Gastrocnemius medialis (tissue), 4 donors: Measurements from ENCODE around the gene SLC35F6.

Experiments
- POLR2A ChIP-seq, 2 donors: fragments of 450-650 bp; IDR thresholded peaks; one replicate each; pipeline ENCODE4 v1.6.1; 2017; ENCODE audit warnings: antibody characterized with exemption in 2 of 2, mild to moderate bottlenecking in 2 of 2, moderate library complexity in 2 of 2
- TF ChIP-seq, protein P1 (sequence below), 5 experiments: fragments of 450-650 bp in 3 of 5; fragments of 200-600 bp in 2 of 5; sonication (generic) in 2 of 5; IDR thresholded peaks in 4 of 5; conservative IDR thresholded peaks in 1 of 5; 1 replicate in 4 of 5; 2 replicates in 1 of 5; pipeline ENCODE4 v1.5.1; 2016 to 2019; ENCODE audit warnings: antibody characterized with exemption in 5 of 5, mild to moderate bottlenecking in 3 of 5, moderate library complexity in 3 of 5

GRCh38 chr2:26764906-26765305 is 822 bp downstream of the SLC35F6 start:
- TF ChIP-seq, protein P1, sequence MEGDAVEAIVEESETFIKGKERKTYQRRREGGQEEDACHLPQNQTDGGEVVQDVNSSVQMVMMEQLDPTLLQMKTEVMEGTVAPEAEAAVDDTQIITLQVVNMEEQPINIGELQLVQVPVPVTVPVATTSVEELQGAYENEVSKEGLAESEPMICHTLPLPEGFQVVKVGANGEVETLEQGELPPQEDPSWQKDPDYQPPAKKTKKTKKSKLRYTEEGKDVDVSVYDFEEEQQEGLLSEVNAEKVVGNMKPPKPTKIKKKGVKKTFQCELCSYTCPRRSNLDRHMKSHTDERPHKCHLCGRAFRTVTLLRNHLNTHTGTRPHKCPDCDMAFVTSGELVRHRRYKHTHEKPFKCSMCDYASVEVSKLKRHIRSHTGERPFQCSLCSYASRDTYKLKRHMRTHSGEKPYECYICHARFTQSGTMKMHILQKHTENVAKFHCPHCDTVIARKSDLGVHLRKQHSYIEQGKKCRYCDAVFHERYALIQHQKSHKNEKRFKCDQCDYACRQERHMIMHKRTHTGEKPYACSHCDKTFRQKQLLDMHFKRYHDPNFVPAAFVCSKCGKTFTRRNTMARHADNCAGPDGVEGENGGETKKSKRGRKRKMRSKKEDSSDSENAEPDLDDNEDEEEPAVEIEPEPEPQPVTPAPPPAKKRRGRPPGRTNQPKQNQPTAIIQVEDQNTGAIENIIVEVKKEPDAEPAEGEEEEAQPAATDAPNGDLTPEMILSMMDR (IDR thresholded peaks at IDR 0.05 in 4 of 5, conservative IDR thresholded peaks at IDR 0.05 in 1 of 5): no peak
- no peak for TF ChIP-seq POLR2A (IDR thresholded peaks at IDR 0.05)
